Nephron progenitor cell (in vitro differentiated cells): ENCODE measurements around the gene IREB2.

ENCODE experiments used
- DNase-seq: peaks from one replicate; pipeline ENCODE4 v3.0.0; 2021
- H3K27ac Mint-ChIP-seq: 2 replicates; pipeline ENCODE4 v1.8.0; 2021; ENCODE audit warnings: mild to moderate bottlenecking, moderate library complexity, mixed read lengths
- H3K27me3 Mint-ChIP-seq: 2 replicates; pipeline ENCODE4 v1.8.0; 2021; ENCODE audit warnings: mild to moderate bottlenecking, low read depth, mixed read lengths; ENCODE audit not compliant: poor library complexity
- H3K36me3 Mint-ChIP-seq: 2 replicates; pipeline ENCODE4 v1.8.0; 2021; ENCODE audit warnings: low read depth, mixed read lengths
- H3K4me1 Mint-ChIP-seq: 2 replicates; pipeline ENCODE4 v1.8.0; 2021; ENCODE audit warnings: mixed read lengths
- H3K4me3 Mint-ChIP-seq: 2 replicates; pipeline ENCODE4 v1.8.0; 2021; ENCODE audit warnings: mild to moderate bottlenecking, moderate library complexity, mixed read lengths
- H3K9me3 Mint-ChIP-seq: 2 replicates; pipeline ENCODE4 v1.8.0; 2021; ENCODE audit warnings: mild to moderate bottlenecking, moderate library complexity, mixed read lengths
- TF ChIP-seq, protein P1 (sequence below): fragments of 200-600 bp; sonication (generic); IDR thresholded peaks from 2 replicates; pipeline ENCODE4 v1.5.0; 2021; ENCODE audit warnings: antibody characterized with exemption

Gene IREB2

DNA sequence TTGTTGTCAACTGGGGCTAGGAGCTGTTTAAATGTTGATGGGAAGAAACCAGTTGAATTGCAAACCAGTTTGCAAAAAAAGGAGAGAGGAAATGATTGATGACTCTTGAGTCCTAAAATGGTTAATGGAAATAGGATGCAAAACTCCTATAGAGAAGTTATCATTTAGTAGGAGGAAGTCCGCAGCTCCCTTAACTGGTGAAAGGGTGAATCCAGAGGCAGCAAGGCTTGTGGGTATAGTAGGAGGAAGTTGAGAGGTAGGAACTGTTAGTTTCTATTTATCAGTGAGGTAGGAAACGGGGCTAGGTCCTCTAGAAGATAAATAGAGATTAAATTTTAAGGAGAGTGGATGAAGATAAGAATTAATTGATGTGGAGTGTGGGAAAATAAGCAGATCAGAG, 15.4 kb downstream of the IREB2 start:
- Mint-ChIP-seq H3K9me3 (no peaks in the 10 kb centered on the region), H3K27ac (no peak overlapping the region), H3K27me3 (no peaks in the 10 kb centered on the region), H3K4me3 (no peak overlapping the region), H3K4me1 (peaks cover 39% of the 10 kb centered on the region), H3K36me3 (peaks cover 18% of the 10 kb centered on the region)
- no peak for DNase-seq
- TF ChIP-seq, protein P1, sequence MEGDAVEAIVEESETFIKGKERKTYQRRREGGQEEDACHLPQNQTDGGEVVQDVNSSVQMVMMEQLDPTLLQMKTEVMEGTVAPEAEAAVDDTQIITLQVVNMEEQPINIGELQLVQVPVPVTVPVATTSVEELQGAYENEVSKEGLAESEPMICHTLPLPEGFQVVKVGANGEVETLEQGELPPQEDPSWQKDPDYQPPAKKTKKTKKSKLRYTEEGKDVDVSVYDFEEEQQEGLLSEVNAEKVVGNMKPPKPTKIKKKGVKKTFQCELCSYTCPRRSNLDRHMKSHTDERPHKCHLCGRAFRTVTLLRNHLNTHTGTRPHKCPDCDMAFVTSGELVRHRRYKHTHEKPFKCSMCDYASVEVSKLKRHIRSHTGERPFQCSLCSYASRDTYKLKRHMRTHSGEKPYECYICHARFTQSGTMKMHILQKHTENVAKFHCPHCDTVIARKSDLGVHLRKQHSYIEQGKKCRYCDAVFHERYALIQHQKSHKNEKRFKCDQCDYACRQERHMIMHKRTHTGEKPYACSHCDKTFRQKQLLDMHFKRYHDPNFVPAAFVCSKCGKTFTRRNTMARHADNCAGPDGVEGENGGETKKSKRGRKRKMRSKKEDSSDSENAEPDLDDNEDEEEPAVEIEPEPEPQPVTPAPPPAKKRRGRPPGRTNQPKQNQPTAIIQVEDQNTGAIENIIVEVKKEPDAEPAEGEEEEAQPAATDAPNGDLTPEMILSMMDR = no peak

GRCh38 chr15:78454992-78455391, 17.0 kb downstream of the IREB2 start:
- Mint-ChIP-seq H3K4me1 (peaks cover 39% of the 10 kb centered on the region), H3K9me3 (no peaks in the 10 kb centered on the region), H3K27me3 (no peaks in the 10 kb centered on the region), H3K4me3 (no peak overlapping the region), H3K36me3 (peaks cover 15% of the 10 kb centered on the region), H3K27ac (peak overlapping the region; percentile 11)
- no peak for DNase-seq
- TF ChIP-seq, protein P1 = no peak

- peak; percentile 11 for DNase-seq
- Mint-ChIP-seq H3K4me3 (no peak overlapping the region), H3K36me3 (peaks cover 7% of the 10 kb centered on the region), H3K27me3 (no peaks in the 10 kb centered on the region), H3K9me3 (no peaks in the 10 kb centered on the region), H3K27ac (no peak overlapping the region), H3K4me1 (peaks cover 39% of the 10 kb centered on the region)
- TF ChIP-seq, protein P1 = no peak
These were observed 17.7 kb downstream of the IREB2 start for GRCh38 chr15:78455749-78456148.

DNA sequence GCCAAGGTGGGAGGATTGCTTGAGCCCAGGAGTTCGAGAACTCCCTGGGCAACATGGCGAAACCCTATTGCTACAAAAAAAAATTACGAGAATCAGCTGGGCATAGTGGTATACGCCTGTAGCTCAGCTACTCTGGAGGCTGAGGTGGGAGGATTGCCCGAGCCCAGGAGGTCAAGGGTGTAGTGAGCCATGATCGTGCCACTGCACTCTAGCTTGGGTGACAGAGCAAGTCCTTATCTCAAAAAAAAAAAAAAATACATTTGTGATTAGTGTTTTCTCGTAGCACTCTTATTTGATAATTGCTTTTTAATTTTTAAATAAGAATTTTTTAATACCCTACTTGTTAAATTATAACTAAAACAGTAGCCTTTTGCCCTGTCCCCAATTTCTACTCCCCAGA, 18.4 kb downstream of the IREB2 start:
- no peak overlapping the region for H3K4me3 Mint-ChIP-seq
- TF ChIP-seq, protein P1 = no peak
- no peak overlapping the region for H3K27ac Mint-ChIP-seq
- H3K4me1 Mint-ChIP-seq = peaks cover 39% of the 10 kb centered on the region
- H3K27me3 Mint-ChIP-seq = no peaks in the 10 kb centered on the region
- H3K9me3 Mint-ChIP-seq = no peaks in the 10 kb centered on the region
- H3K36me3 Mint-ChIP-seq = peaks cover 7% of the 10 kb centered on the region
- DNase-seq = no peak

DNA sequence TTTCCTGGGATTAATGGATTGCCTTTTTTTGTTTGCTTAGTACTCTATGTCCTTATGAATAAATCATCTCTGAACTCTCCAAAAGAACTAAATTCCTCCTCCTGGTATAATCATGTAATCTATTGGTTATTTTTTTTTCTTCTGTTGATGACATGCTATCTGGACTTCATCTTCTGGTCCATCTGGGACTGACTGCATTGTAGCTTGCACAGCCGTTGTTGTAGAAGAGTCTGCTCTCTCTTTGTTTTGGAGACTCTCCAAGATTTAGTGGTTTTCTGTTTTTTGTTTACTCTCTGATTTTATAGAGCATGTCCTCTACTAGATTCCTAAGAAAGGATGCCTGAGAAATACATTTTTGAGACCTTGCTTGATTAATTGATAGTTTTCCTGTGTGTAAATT, 19.1 kb downstream of the IREB2 start:
- Mint-ChIP-seq H3K36me3 (peaks cover 2% of the 10 kb centered on the region), H3K27me3 (no peaks in the 10 kb centered on the region), H3K4me1 (peaks cover 39% of the 10 kb centered on the region), H3K9me3 (no peaks in the 10 kb centered on the region), H3K27ac (peak overlapping the region; percentile 12), H3K4me3 (no peak overlapping the region)
- TF ChIP-seq, protein P1 = no peak
- DNase-seq = no peak

DNA sequence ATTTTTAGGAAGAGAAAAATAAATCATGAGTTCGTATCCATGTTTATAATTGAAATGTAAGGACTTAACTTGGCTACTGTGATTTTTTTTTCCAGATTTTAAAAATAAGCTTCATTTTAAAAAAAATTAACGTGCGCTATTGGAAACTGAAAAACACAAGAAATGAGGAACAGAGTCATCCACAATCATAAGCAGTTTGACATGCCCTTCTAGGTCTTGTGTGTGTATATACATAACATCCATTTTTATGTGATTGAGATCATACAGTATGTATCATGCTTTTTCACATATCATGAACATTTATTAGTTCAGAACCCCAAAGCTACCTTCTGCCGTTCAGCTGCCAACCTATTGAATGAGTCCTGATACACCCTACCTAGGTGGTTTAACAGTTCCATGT, 22.7 kb downstream of the IREB2 start:
- no peaks in the 10 kb centered on the region for H3K9me3 Mint-ChIP-seq
- H3K36me3 Mint-ChIP-seq = peaks cover 28% of the 10 kb centered on the region
- peaks cover 15% of the 10 kb centered on the region for H3K4me1 Mint-ChIP-seq
- DNase-seq = no peak
- H3K27me3 Mint-ChIP-seq = no peaks in the 10 kb centered on the region
- no peak overlapping the region for H3K4me3 Mint-ChIP-seq
- TF ChIP-seq, protein P1 = no peak
- no peak overlapping the region for H3K27ac Mint-ChIP-seq
